HCT116 (cell line): ENCODE data around the gene SMIM35. TPM values are rescaled to one million over a fixed set of nuclear protein-coding genes. Genes with fewer than 3 reads are reported as not detected.

Source experiments
- ATAC-seq: fragments of 200-7000 bp; cut with Tn5 transposase; 2 replicates; pipeline ENCODE4 v1.9.1; 2020; ENCODE audit warnings: mild to moderate bottlenecking, moderate library complexity
- BruUV-seq: library from RNA; stranded (reverse); fragments of 400-500 nt; replicated peaks from 2 replicates; lab custom pipeline; 2021; lab: Mats Ljungman, UMichigan
- CTCF ChIA-PET: fragments of 300-600 bp; sonication (Branson Sonifier 250); formaldehyde crosslinking; loops from one replicate; lab custom pipeline; 2021; ENCODE audit warnings: antibody characterized with exemption; lab: Charles Lee
- POLR2A ChIA-PET: fragments of 300-600, 350-600 bp; sonication (Branson Sonifier 250); formaldehyde crosslinking; loops from one replicate; lab custom pipeline; 2021; ENCODE audit warnings: antibody characterized with exemption; lab: Charles Lee
- RAD21 ChIA-PET, 2 experiments: fragments of 300-600 bp; sonication (Branson Sonifier 250); formaldehyde crosslinking; loops; one replicate each; lab custom pipeline; 2023; ENCODE audit warnings: low total read pairs in 2 of 2; ENCODE audit not compliant: uncharacterized antibody in 2 of 2, unreplicated experiment in 2 of 2, low non-redundant PET in 1 of 2; lab: Charles Lee
- DNase-seq: peaks from one replicate; pipeline ENCODE4 v3.0.0-alpha.2; 2010; ENCODE audit warnings: low read depth, low spot score
- H2AFZ ChIP-seq: fragments of 200-600 bp; shearing (Covaris generic), sonication (generic); 2 replicates; pipeline ENCODE4 v1.6.1; 2017; ENCODE audit warnings: low read depth, mixed run types, mixed read lengths, antibody characterized with exemption, low read length; ENCODE audit not compliant: poor library complexity, severe bottlenecking
- H3K27ac ChIP-seq: 2 replicates; pipeline ENCODE4 v1.5.1; 2012; ENCODE audit warnings: low read depth, low read length
- H3K27me3 ChIP-seq: fragments of 200-600 bp; sonication (generic); 2 replicates; pipeline ENCODE4 v1.6.1; 2016; ENCODE audit warnings: mixed run types, low read length, mixed read lengths; ENCODE audit not compliant: insufficient read depth
- H3K36me3 ChIP-seq, 2 experiments: fragments of 200-500 bp in 1 of 2; fragments of 200-600 bp in 1 of 2; sonication (Bioruptor generic) in 1 of 2; sonication (generic) in 1 of 2; 2 replicates each; pipeline versions ENCODE4 v1.5.1 to v1.6.1; 2014 to 2016; ENCODE audit warnings: low read length in 2 of 2, inconsistent platforms in 1 of 2, mixed read lengths in 1 of 2, mixed run types in 1 of 2; ENCODE audit not compliant: insufficient read depth in 2 of 2, control insufficient read depth in 1 of 2
- H3K4me1 ChIP-seq, 2 experiments: fragments of 200-600 bp in 1 of 2; sonication (generic) in 1 of 2; 2 replicates each; pipeline versions ENCODE4 v1.5.1 to v1.6.1; 2012 to 2017; ENCODE audit warnings: low read length in 2 of 2, inconsistent platforms in 1 of 2, mild to moderate bottlenecking in 1 of 2, mixed read lengths in 1 of 2, mixed run types in 1 of 2, moderate library complexity in 1 of 2; ENCODE audit not compliant: insufficient read depth in 2 of 2, control insufficient read depth in 1 of 2
- H3K4me2 ChIP-seq: fragments of 200-600 bp; sonication (generic); 2 replicates; pipeline ENCODE4 v1.6.1; 2017; ENCODE audit warnings: mixed run types, low read length, mixed read lengths
- H3K4me3 ChIP-seq, 2 experiments: fragments of 200-600 bp in 1 of 2; sonication (generic) in 1 of 2; replicated peaks in 1 of 2; 2 replicates each; pipeline ENCODE4 v1.5.1; 2011 to 2016; ENCODE audit warnings: low read length in 2 of 2, control low read depth in 1 of 2, low read depth in 1 of 2, mild to moderate bottlenecking in 1 of 2, mixed read lengths in 1 of 2, mixed run types in 1 of 2
- H3K79me2 ChIP-seq: fragments of 200-600 bp; sonication (generic); 2 replicates; pipeline ENCODE4 v1.6.1; 2017; ENCODE audit warnings: mild to moderate bottlenecking, mixed run types, low read length, moderate library complexity, mixed read lengths; ENCODE audit not compliant: insufficient read depth
- H3K9ac ChIP-seq: fragments of 200-600 bp; sonication (generic); 2 replicates; pipeline ENCODE4 v1.6.1; 2016; ENCODE audit warnings: low read length, mixed read lengths
- H3K9me2 ChIP-seq: fragments of 200-600 bp; sonication (generic), shearing (Covaris generic); 2 replicates; pipeline ENCODE4 v1.6.1; 2017; ENCODE audit warnings: mixed run types, mild to moderate bottlenecking, moderate library complexity; ENCODE audit not compliant: insufficient read depth
- H3K9me3 ChIP-seq, 2 experiments: fragments of 200-500 bp in 1 of 2; fragments of 200-600 bp in 1 of 2; sonication (Bioruptor generic) in 1 of 2; sonication (generic) in 1 of 2; 2 replicates each; pipeline ENCODE4 v1.6.1; 2014 to 2017; ENCODE audit warnings: low read length in 2 of 2, mixed read lengths in 2 of 2, inconsistent platforms in 1 of 2, low read depth in 1 of 2, mild to moderate bottlenecking in 1 of 2, mixed run types in 1 of 2, moderate library complexity in 1 of 2; ENCODE audit not compliant: control insufficient read depth in 1 of 2, insufficient read depth in 1 of 2
- H4K20me1 ChIP-seq: fragments of 200-600 bp; sonication (generic), shearing (Covaris generic); 2 replicates; pipeline ENCODE4 v1.6.1; 2017; ENCODE audit warnings: mixed run types, mild to moderate bottlenecking, moderate library complexity; ENCODE audit not compliant: insufficient read depth
- ATF3 ChIP-seq: IDR thresholded peaks from 2 replicates; pipeline ENCODE4 v1.6.1; 2012
- CEBPB ChIP-seq: IDR thresholded peaks from 2 replicates; pipeline ENCODE4 v1.6.1; 2012; ENCODE audit warnings: low read depth
- EGR1 ChIP-seq: IDR thresholded peaks from 2 replicates; pipeline ENCODE4 v1.6.1; 2012; ENCODE audit warnings: low read depth
- ELF1 ChIP-seq: IDR thresholded peaks from 2 replicates; pipeline ENCODE4 v1.6.1; 2012; ENCODE audit warnings: low read depth, borderline replicate concordance
- FOSL1 ChIP-seq: IDR thresholded peaks from 2 replicates; pipeline ENCODE4 v1.6.1; 2012; ENCODE audit warnings: low read depth
- POLR2AphosphoS5 ChIP-seq: IDR thresholded peaks from 2 replicates; pipeline ENCODE4 v1.6.1; 2011; ENCODE audit warnings: mild to moderate bottlenecking, low read depth, low read length, moderate library complexity
- SIN3A ChIP-seq: IDR thresholded peaks from 2 replicates; pipeline ENCODE4 v1.6.1; 2012; ENCODE audit warnings: low read depth
- TCF7L2 ChIP-seq: IDR thresholded peaks from 2 replicates; pipeline ENCODE4 v1.7.0; 2011; ENCODE audit warnings: borderline replicate concordance, inconsistent platforms; ENCODE audit not compliant: insufficient read depth, insufficient read length; ENCODE audit errors: extremely low read depth
- intact Hi-C: fragments of 100-400 bp; cut with micrococcal nuclease; formaldehyde crosslinking; loops from 2 replicates; pipeline ENCODE4 v1.10.0; 2022
- total RNA-seq: library from RNA; stranded (reverse); gene quantifications from one replicate; pipeline ENCODE4 v1.2.1, GENCODE V29; 2021; ENCODE audit not compliant: unreplicated experiment
- TF ChIP-seq, protein P1 (sequence below): IDR thresholded peaks from 2 replicates; pipeline ENCODE4 v1.6.1; 2011; ENCODE audit warnings: mild to moderate bottlenecking, low read length, moderate library complexity; ENCODE audit not compliant: insufficient replicate concordance; ENCODE audit errors: extremely low read depth
- TF ChIP-seq, protein P2 (sequence below): IDR thresholded peaks from 2 replicates; pipeline ENCODE4 v1.6.1; 2012

The SMIM35 gene
- total RNA-seq, 1 experiment from 2014 or later = not detected

DNA sequence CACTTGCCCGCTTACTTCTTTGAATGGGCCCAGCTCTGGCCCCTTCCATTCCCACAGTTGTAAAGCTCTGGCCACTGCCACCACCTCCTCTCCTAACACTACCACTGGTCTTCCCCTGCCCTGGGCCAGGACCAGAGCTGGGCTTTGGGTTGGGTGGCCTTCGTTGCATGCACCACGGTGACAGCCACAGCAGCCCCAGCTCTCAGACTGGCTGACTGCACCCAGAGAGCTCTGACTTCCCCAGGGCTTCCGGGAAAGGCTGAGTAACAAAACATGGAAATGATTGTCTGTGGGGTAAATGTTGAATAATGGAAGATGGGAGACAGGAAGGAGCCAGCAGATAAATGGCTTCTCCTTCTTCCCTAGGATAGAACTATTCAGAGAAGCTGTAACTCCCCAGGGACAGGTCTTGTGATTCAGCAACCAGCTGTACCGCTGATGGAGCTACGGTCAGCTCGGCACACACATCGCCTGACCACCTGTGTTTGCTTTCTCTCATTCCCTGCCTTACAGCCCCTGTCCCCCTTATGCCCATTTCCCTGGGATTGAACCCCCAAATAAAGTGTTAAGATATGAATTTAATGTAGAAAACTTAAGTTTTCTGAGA, 38.3 kb upstream of the SMIM35 start (continued):
- no peak for TF ChIP-seq CEBPB
- no peak for TF ChIP-seq ATF3

DNA sequence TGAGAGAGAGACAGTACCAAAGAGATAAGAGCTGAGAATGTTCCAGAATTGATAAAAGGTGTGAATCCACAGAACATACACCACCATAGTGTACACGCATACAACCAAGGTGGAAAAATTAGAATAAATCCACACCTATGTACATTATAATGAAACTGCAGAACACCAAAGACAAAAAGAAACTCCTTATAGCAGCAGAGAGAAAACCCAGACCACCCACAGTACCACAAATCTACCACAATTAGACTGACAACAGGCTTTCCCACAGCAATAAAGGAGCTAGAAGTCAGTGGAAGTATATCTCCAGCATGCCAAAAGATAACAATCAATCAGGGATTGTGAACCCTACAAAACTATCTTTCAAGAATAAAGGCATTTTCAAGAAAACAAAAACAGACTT, 34.0 kb upstream of the SMIM35 start:
- H3K9me2 ChIP-seq = no peaks in the 10 kb centered on the region
- no peaks in the 10 kb centered on the region for H3K4me1 ChIP-seq
- intact Hi-C loops = no loop called here
- no peak overlapping the region for H3K4me2 ChIP-seq
- ChIA-PET RAD21 (no interaction called here), CTCF (no interaction called here), POLR2A (no interaction called here)
- no peaks in the 10 kb centered on the region for H3K27me3 ChIP-seq
- no TSS peak for BruUV-seq
- DNase-seq (no peak), ATAC-seq (no peak)
- H3K79me2 ChIP-seq = no peaks in the 10 kb centered on the region
- H4K20me1 ChIP-seq = no peaks in the 10 kb centered on the region
- H3K36me3 ChIP-seq = no peaks in the 10 kb centered on the region
- H3K4me3 ChIP-seq = no peak overlapping the region
- no peaks in the 10 kb centered on the region for H3K9me3 ChIP-seq
- no peak for TF ChIP-seq ATF3
- no peak for TF ChIP-seq ELF1
- TF ChIP-seq POLR2AphosphoS5 = no peak
- TF ChIP-seq FOSL1 = no peak
- TF ChIP-seq, protein P1, sequence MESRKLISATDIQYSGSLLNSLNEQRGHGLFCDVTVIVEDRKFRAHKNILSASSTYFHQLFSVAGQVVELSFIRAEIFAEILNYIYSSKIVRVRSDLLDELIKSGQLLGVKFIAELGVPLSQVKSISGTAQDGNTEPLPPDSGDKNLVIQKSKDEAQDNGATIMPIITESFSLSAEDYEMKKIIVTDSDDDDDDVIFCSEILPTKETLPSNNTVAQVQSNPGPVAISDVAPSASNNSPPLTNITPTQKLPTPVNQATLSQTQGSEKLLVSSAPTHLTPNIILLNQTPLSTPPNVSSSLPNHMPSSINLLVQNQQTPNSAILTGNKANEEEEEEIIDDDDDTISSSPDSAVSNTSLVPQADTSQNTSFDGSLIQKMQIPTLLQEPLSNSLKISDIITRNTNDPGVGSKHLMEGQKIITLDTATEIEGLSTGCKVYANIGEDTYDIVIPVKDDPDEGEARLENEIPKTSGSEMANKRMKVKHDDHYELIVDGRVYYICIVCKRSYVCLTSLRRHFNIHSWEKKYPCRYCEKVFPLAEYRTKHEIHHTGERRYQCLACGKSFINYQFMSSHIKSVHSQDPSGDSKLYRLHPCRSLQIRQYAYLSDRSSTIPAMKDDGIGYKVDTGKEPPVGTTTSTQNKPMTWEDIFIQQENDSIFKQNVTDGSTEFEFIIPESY = no peak
- TF ChIP-seq CEBPB = no peak
- no peak for TF ChIP-seq TCF7L2
- no peak for TF ChIP-seq EGR1
- TF ChIP-seq, protein P2, sequence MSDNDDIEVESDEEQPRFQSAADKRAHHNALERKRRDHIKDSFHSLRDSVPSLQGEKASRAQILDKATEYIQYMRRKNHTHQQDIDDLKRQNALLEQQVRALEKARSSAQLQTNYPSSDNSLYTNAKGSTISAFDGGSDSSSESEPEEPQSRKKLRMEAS = no peak
- TF ChIP-seq SIN3A = no peak
- H2AFZ ChIP-seq = no peak overlapping the region
- H3K9ac ChIP-seq = no peak overlapping the region
- H3K27ac ChIP-seq = no peak overlapping the region
